Osteocyte (in vitro differentiated cells): ENCODE data around the gene FN1. TPM values are rescaled to one million over a fixed set of nuclear protein-coding genes. Genes with fewer than 3 reads are reported as not detected.
A peak's percentile ranks its signal among the peaks of the same experiment; 100 is the strongest.

Experiments
- DNase-seq: peaks from one replicate; pipeline ENCODE4 v3.0.0; 2021; ENCODE audit warnings: mixed read lengths; ENCODE audit not compliant: unreplicated experiment; ENCODE audit errors: extremely low spot score
- H3K27ac Mint-ChIP-seq: one replicate; pipeline ENCODE4 v1.8.0; 2021; ENCODE audit warnings: mild to moderate bottlenecking, mixed read lengths; ENCODE audit not compliant: unreplicated experiment
- H3K27me3 Mint-ChIP-seq: one replicate; pipeline ENCODE4 v1.8.0; 2021; ENCODE audit warnings: mixed read lengths; ENCODE audit not compliant: unreplicated experiment
- H3K36me3 Mint-ChIP-seq: one replicate; pipeline ENCODE4 v1.8.0; 2021; ENCODE audit warnings: mixed read lengths; ENCODE audit not compliant: unreplicated experiment
- H3K4me1 Mint-ChIP-seq: one replicate; pipeline ENCODE4 v1.8.0; 2021; ENCODE audit warnings: mixed read lengths; ENCODE audit not compliant: unreplicated experiment
- H3K4me3 Mint-ChIP-seq: one replicate; pipeline ENCODE4 v1.8.0; 2021; ENCODE audit warnings: mild to moderate bottlenecking, moderate library complexity, mixed read lengths; ENCODE audit not compliant: unreplicated experiment
- H3K9me3 Mint-ChIP-seq: one replicate; pipeline ENCODE4 v1.8.0; 2021; ENCODE audit warnings: mixed read lengths; ENCODE audit not compliant: unreplicated experiment
- total RNA-seq: library from RNA; stranded (reverse); gene quantifications from 2 replicates; pipeline ENCODE4 v1.2.1, GENCODE V29; 2021
- TF ChIP-seq, protein P1 (sequence below): fragments of 200-600 bp; sonication (generic); IDR thresholded peaks from 2 replicates; pipeline ENCODE4 v1.5.0; 2021; ENCODE audit warnings: antibody characterized with exemption, mild to moderate bottlenecking, moderate library complexity

The FN1 gene
- total RNA-seq, 1 donor from 2014 or later, result 16,854 TPM

DNA sequence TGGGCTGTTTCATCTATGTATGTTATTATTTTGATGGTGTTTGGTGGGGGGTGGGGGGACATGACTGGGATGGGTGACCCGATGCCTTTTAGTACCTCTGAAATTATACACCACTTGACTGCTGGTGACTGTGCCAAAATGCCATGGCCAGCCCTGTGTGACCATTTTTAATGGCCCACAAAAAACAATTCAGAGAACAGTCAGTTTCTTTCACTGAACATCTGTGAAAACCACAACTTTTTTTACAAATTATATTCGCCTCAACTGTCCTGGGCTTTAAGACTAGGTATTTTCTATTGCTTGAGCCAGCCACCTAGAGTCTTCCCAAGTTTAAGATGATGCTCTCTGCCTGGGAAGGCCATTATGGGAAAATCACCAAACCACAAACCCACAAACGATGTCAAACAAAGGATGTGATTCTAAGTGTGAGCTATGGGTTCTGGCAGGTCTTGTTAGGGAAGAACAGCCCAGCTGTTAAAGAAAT, 33.9 kb downstream of the FN1 start:
- no peak for DNase-seq
- Mint-ChIP-seq H3K9me3 (no peaks in the 10 kb centered on the region), H3K27ac (peak overlapping the region; percentile 87), H3K4me3 (no peak overlapping the region), H3K36me3 (peaks cover 86% of the 10 kb centered on the region), H3K4me1 (peaks cover 83% of the 10 kb centered on the region), H3K27me3 (no peaks in the 10 kb centered on the region)
- TF ChIP-seq, protein P1, sequence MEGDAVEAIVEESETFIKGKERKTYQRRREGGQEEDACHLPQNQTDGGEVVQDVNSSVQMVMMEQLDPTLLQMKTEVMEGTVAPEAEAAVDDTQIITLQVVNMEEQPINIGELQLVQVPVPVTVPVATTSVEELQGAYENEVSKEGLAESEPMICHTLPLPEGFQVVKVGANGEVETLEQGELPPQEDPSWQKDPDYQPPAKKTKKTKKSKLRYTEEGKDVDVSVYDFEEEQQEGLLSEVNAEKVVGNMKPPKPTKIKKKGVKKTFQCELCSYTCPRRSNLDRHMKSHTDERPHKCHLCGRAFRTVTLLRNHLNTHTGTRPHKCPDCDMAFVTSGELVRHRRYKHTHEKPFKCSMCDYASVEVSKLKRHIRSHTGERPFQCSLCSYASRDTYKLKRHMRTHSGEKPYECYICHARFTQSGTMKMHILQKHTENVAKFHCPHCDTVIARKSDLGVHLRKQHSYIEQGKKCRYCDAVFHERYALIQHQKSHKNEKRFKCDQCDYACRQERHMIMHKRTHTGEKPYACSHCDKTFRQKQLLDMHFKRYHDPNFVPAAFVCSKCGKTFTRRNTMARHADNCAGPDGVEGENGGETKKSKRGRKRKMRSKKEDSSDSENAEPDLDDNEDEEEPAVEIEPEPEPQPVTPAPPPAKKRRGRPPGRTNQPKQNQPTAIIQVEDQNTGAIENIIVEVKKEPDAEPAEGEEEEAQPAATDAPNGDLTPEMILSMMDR, result no peak

DNA sequence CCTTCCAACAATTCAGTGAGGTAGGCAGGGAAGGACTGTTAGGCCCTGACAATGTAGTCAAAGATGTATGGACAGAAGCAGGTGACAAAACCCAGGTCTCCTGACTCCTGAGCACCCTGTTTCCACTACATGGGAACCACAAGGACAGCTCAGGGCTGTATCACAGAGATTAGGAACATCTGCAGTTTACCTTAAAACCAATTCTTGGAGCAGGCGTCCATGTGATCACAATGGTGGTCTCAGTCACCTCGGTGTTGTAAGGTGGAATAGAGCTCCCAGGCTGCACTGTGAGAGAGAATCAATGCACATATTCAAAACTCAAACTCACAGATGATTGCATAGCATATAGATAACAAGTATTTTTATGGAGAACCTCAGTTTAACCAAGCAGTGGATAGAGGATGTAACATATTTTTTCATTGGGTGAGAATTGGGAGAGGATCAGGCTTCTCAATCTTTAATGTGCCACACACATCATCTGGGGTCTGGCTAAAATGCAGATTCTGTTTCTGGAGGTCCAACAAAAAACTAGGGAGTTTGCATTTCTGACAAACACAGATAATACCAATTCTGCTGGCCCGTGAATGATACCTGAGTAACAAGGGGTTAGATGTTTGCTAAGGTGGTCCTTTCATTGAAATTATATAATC, 36.7 kb downstream of the FN1 start:
- no peaks in the 10 kb centered on the region for H3K9me3 Mint-ChIP-seq
- no peak for DNase-seq
- H3K4me3 Mint-ChIP-seq, result peak overlapping the region; percentile 30
- H3K4me1 Mint-ChIP-seq, result peaks cover 82% of the 10 kb centered on the region
- no peaks in the 10 kb centered on the region for H3K27me3 Mint-ChIP-seq
- peaks cover 80% of the 10 kb centered on the region for H3K36me3 Mint-ChIP-seq
- TF ChIP-seq, protein P1, result no peak
- H3K27ac Mint-ChIP-seq, result peak overlapping the region; percentile 88

DNA sequence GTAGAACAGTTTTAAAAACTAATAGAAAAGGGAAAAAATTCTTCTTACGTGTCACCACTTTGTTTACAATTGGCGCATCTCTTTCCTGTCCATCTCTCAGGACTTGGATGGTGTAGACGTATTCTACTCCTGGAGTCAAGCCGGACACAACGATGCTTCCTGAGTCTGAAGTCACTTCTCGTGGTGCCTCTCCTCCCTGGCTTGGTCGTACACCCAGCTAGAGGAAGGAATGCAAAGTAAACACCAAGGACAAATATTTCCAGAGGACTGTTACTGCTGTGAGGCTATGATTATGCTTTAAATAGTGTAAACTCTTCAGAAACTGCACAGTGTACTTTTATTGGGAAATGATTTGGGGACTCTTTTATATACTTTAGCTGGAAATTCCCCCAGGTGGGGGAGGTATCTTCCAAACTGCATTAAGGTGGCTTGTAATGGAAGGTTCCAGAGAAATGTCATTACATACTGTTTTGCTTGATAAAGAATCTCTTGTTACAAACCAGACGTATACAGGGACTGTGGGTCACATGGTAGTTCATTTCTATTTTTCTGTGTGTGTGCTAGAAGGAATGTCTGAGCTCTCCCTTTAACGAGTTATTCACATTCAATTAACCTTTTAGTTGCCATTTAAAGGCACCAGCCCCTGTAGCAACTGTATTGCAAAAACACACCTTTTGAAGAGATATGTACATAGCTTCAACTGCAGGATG, 38.1 kb downstream of the FN1 start:
- H3K36me3 Mint-ChIP-seq, result peaks cover 77% of the 10 kb centered on the region
- H3K9me3 Mint-ChIP-seq, result no peaks in the 10 kb centered on the region
- peak overlapping the region; percentile 27 for H3K4me3 Mint-ChIP-seq
- peak overlapping the region; percentile 88 for H3K27ac Mint-ChIP-seq
- no peak for DNase-seq
- H3K27me3 Mint-ChIP-seq, result no peaks in the 10 kb centered on the region
- H3K4me1 Mint-ChIP-seq, result peaks cover 76% of the 10 kb centered on the region
- TF ChIP-seq, protein P1, result peak; percentile 22

DNA sequence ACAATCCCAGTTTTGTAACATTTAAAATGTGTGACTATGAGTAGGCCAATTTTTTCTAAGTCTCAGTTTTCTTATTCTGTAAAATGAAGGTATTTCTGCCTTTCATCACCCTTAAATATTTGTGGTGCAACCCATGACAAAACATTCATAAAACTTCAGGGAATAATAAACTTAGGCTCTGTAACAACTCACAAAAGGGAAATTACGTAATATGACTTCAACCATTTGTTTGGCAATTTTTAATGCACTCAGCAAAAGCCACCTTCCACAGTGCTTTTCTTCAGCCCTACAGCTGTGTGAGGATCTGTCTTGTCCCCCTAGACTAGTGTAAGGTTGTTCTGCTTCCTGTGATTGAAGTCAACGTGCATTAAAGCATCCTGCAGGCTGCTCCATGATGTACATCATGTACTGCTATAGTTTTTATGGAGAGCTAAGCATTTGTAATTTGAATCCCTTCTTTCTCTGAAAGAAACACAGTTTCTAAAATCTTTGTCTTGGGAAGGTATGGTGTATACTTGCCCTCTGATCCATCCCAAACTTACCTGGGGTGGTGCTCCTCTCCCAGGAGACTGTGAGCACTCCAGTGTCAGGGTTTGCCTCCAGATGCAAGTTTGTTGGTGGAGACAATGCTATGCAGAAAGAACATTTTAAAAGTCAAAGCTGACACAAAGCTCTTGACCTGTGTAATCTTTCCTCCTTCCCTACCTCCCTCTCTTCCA, 39.1 kb downstream of the FN1 start:
- no peak overlapping the region for H3K4me3 Mint-ChIP-seq
- H3K27me3 Mint-ChIP-seq, result no peaks in the 10 kb centered on the region
- TF ChIP-seq, protein P1, result no peak
- DNase-seq, result no peak
- no peaks in the 10 kb centered on the region for H3K9me3 Mint-ChIP-seq
- H3K27ac Mint-ChIP-seq, result peak overlapping the region; percentile 88
- peaks cover 76% of the 10 kb centered on the region for H3K4me1 Mint-ChIP-seq
- peaks cover 80% of the 10 kb centered on the region for H3K36me3 Mint-ChIP-seq
